CD14-positive monocyte (primary cell): ENCODE results near the gene UBE2H. TPM values are rescaled to one million over a fixed set of nuclear protein-coding genes. Genes with fewer than 3 reads are reported as not detected.

Experiments
- DNase-seq, 3 donors: peaks; one replicate each; pipeline ENCODE4 v3.0.0-alpha.2; 2011 to 2022
- H2AFZ ChIP-seq: 2 replicates; pipeline ENCODE4 v1.6.0; 2012; ENCODE audit warnings: mild to moderate bottlenecking, low read depth, low read length, inconsistent platforms; ENCODE audit not compliant: insufficient read depth, poor library complexity, severe bottlenecking
- H3K27ac ChIP-seq, 2 donors: 1 replicate in 1 of 2; 2 replicates in 1 of 2; pipeline ENCODE4 v1.5.1; 2012 to 2013; ENCODE audit warnings: low read length in 2 of 2, control low read depth in 1 of 2, inconsistent platforms in 1 of 2, low read depth in 1 of 2, mild to moderate bottlenecking in 1 of 2
- H3K27me3 ChIP-seq, 2 donors: one replicate each; pipeline versions ENCODE4 v1.6.0 to v1.6.1; 2011 to 2013; ENCODE audit warnings: low read length in 2 of 2; ENCODE audit not compliant: control insufficient read depth in 2 of 2, insufficient read depth in 2 of 2
- H3K36me3 ChIP-seq, 2 donors: replicated peaks in 1 of 2; 1 replicate in 1 of 2; 2 replicates in 1 of 2; pipeline versions ENCODE4 v1.5.1 to v1.6.1; 2012 to 2013; ENCODE audit warnings: low read length in 2 of 2, control low read depth in 1 of 2, inconsistent platforms in 1 of 2, mild to moderate bottlenecking in 1 of 2; ENCODE audit not compliant: insufficient read depth in 2 of 2, control insufficient read depth in 1 of 2
- H3K4me1 ChIP-seq, 2 donors: 1 replicate in 1 of 2; 2 replicates in 1 of 2; pipeline versions ENCODE4 v1.5.1 to v1.6.1; 2012 to 2013; ENCODE audit warnings: low read length in 2 of 2, control low read depth in 1 of 2, inconsistent platforms in 1 of 2, mild to moderate bottlenecking in 1 of 2, moderate library complexity in 1 of 2; ENCODE audit not compliant: insufficient read depth in 2 of 2, control insufficient read depth in 1 of 2
- H3K4me2 ChIP-seq: replicated peaks from 2 replicates; pipeline ENCODE3; 2012; ENCODE audit warnings: low read length, moderate library complexity, mild to moderate bottlenecking; ENCODE audit not compliant: poor library complexity, severe bottlenecking; ENCODE audit errors: extremely low read depth
- H3K4me3 ChIP-seq, 3 experiments: fragments of 200-600 bp in 1 of 3; sonication (generic) in 1 of 3; replicated peaks in 1 of 3; 1 replicate in 2 of 3; 2 replicates in 1 of 3; pipeline ENCODE4 v1.5.1; 2011 to 2013; ENCODE audit warnings: low read length in 3 of 3, mild to moderate bottlenecking in 3 of 3, control low read depth in 2 of 3, low read depth in 2 of 3, inconsistent platforms in 1 of 3, moderate library complexity in 1 of 3
- H3K79me2 ChIP-seq: 2 replicates; pipeline ENCODE4 v1.6.0; 2012; ENCODE audit warnings: mild to moderate bottlenecking, control low read depth, inconsistent platforms, low read length, moderate library complexity; ENCODE audit not compliant: insufficient read depth
- H3K9ac ChIP-seq: 2 replicates; pipeline ENCODE4 v1.6.0; 2017; ENCODE audit warnings: low read length, mild to moderate bottlenecking; ENCODE audit not compliant: insufficient read depth, poor library complexity, severe bottlenecking
- H3K9me3 ChIP-seq, 2 donors: replicated peaks in 1 of 2; 1 replicate in 1 of 2; 2 replicates in 1 of 2; pipeline versions ENCODE4 v1.5.1 to v1.6.1; 2012 to 2013; ENCODE audit warnings: low read length in 2 of 2, control low read depth in 1 of 2; ENCODE audit not compliant: control insufficient read depth in 1 of 2, insufficient read depth in 1 of 2
- H4K20me1 ChIP-seq: 2 replicates; pipeline ENCODE4 v1.6.0; 2012; ENCODE audit warnings: mild to moderate bottlenecking, low read length, control low read depth, moderate library complexity; ENCODE audit not compliant: insufficient read depth
- H3K27ac Mint-ChIP-seq, 7 donors: one replicate each; pipeline ENCODE4 v1.8.0; 2020; ENCODE audit warnings: mild to moderate bottlenecking in 7 of 7, mixed read lengths in 7 of 7, moderate library complexity in 6 of 7, inconsistent platforms in 2 of 7
- H3K27me3 Mint-ChIP-seq, 3 donors: one replicate each; pipeline ENCODE4 v1.8.0; 2021 to 2022; ENCODE audit warnings: low read depth in 3 of 3, mild to moderate bottlenecking in 3 of 3, mixed read lengths in 3 of 3, moderate library complexity in 3 of 3, inconsistent platforms in 1 of 3
- H3K36me3 Mint-ChIP-seq, 2 donors: one replicate each; pipeline ENCODE4 v1.8.0; 2020; ENCODE audit warnings: mixed read lengths in 2 of 2, inconsistent platforms in 1 of 2, mild to moderate bottlenecking in 1 of 2
- H3K4me1 Mint-ChIP-seq: one replicate; pipeline ENCODE4 v1.8.0; 2020; ENCODE audit warnings: mild to moderate bottlenecking, mixed read lengths
- H3K4me3 Mint-ChIP-seq, 2 donors: one replicate each; pipeline ENCODE4 v1.8.0; 2020; ENCODE audit warnings: mild to moderate bottlenecking in 2 of 2, mixed read lengths in 2 of 2, moderate library complexity in 1 of 2
- H3K9me3 Mint-ChIP-seq, 7 donors: one replicate each; pipeline ENCODE4 v1.8.0; 2020 to 2022; ENCODE audit warnings: mixed read lengths in 7 of 7, mild to moderate bottlenecking in 6 of 7, moderate library complexity in 6 of 7, inconsistent platforms in 2 of 7
- CTCF ChIP-seq: fragments of 200-600 bp; IDR thresholded peaks from one replicate; pipeline ENCODE4 v1.8.0; 2022; ENCODE audit warnings: antibody characterized with exemption, mild to moderate bottlenecking
- WGBS: methylation state at CpG from one replicate; pipeline ENCODE4 v1.1.5; 2013; ENCODE audit warnings: missing lambda C conversion rate; ENCODE audit not compliant: insufficient coverage; 5-methylcytosine and 5-hydroxymethylcytosine counted together
- intact Hi-C, 2 donors: fragments of 100-400 bp; cut with micrococcal nuclease; formaldehyde crosslinking; loops; one replicate each; pipeline versions ENCODE4 v1.15.0 to v1.15.1; 2023
- polyA plus RNA-seq, 3 donors: library from polyadenylated mRNA; depleted of rRNA in 1 of 3; unstranded in 2 of 3; stranded (reverse) in 1 of 3; fragments of 300-500 nt in 2 of 3; fragments of >200 nt in 1 of 3; fragmentation: Illumina TruSeq in 2 of 3; gene quantifications; 1 replicate in 2 of 3; 2 replicates in 1 of 3; pipeline ENCODE4 v1.2.3, GENCODE V29; 2012 to 2021

The UBE2H gene
- polyA plus RNA-seq, 3 donors = 12.6 to 26.0 (median 16.0) TPM

GRCh38 chr7:129909669-129910068 lies 43.1 kb downstream of the UBE2H start:
- H3K4me2 ChIP-seq = no peak overlapping the region
- no peak overlapping the region for H2AFZ ChIP-seq
- Mint-ChIP-seq H3K4me3 (no peak overlapping the region), H3K36me3 (peaks cover 39 to 43% of the 10 kb centered on the region in 2 donors), H3K27ac (no peak overlapping the region), H3K27me3 (no peaks in the 10 kb centered on the region), H3K4me1 (peaks cover 15% of the 10 kb centered on the region), H3K9me3 (no peaks in the 10 kb centered on the region)
- no peak for DNase-seq
- H3K27me3 ChIP-seq = no peaks in the 10 kb centered on the region
- H3K9ac ChIP-seq = no peak overlapping the region
- H4K20me1 ChIP-seq = peaks cover 97% of the 10 kb centered on the region
- no peak overlapping the region for H3K4me3 ChIP-seq
- no peak for TF ChIP-seq CTCF
- 100% methylated on average over 1 of the region's 4 CpGs for WGBS
- H3K36me3 ChIP-seq = peaks cover 5 to 11% of the 10 kb centered on the region in 2 donors
- intact Hi-C loops = no loop called here
- no peak overlapping the region for H3K27ac ChIP-seq
- peaks cover 10% of the 10 kb centered on the region for H3K79me2 ChIP-seq
- no peaks in the 10 kb centered on the region for H3K9me3 ChIP-seq
- H3K4me1 ChIP-seq = peaks cover 4 to 11% of the 10 kb centered on the region in 2 donors

- Mint-ChIP-seq H3K27me3 (no peaks in the 10 kb centered on the region), H3K36me3 (peaks cover 45 to 53% of the 10 kb centered on the region in 2 donors), H3K27ac (no peak overlapping the region), H3K4me1 (peaks cover 24% of the 10 kb centered on the region), H3K4me3 (no peak overlapping the region), H3K9me3 (no peaks in the 10 kb centered on the region)
- Histone ChIP-seq H3K9me3 (no peaks in the 10 kb centered on the region), H4K20me1 (peaks cover 97% of the 10 kb centered on the region), H3K4me3 (no peak overlapping the region), H3K9ac (no peak overlapping the region), H3K4me1 (peaks cover 8 to 18% of the 10 kb centered on the region in 2 donors), H3K27me3 (no peaks in the 10 kb centered on the region), H3K79me2 (peaks cover 7% of the 10 kb centered on the region), H3K4me2 (no peak overlapping the region), H3K27ac (no peak overlapping the region), H2AFZ (no peak overlapping the region), H3K36me3 (peaks cover 5 to 15% of the 10 kb centered on the region in 2 donors)
- no peak for TF ChIP-seq CTCF
- WGBS = no CpG with 5 or more reads among the region's 1 CpG
- no peak for DNase-seq
- intact Hi-C loops = no loop called here
Measured at GRCh38 chr7:129908181-129908580, 44.6 kb downstream of the UBE2H start.
